HepG2 (cell line): Measurements from ENCODE around the gene NSFL1C. TPM values are rescaled to one million over a fixed set of nuclear protein-coding genes. Genes with fewer than 3 reads are reported as not detected.

Source experiments
- ATF7-NPFF ChIP-seq: sonication (generic); formaldehyde crosslinking; IDR thresholded peaks from 2 replicates; pipeline ENCODE4 v1.8.1; 2023; ENCODE audit warnings: mild to moderate bottlenecking, low read depth, missing genetic modification reagents, moderate library complexity
- CBX1 ChIP-seq: IDR thresholded peaks from one replicate; pipeline ENCODE4 v1.6.1; 2016; ENCODE audit warnings: antibody characterized with exemption, low read depth
- HNRNPUL1 ChIP-seq: fragments of 200-400 bp; formaldehyde crosslinking; IDR thresholded peaks from 2 replicates; pipeline ENCODE4 v1.6.1; 2017; ENCODE audit warnings: low read depth, mild to moderate bottlenecking, low read length, moderate library complexity
- MED1 ChIP-seq: sonication (generic); formaldehyde crosslinking; IDR thresholded peaks from 2 replicates; pipeline ENCODE4 v1.4.0; 2020; ENCODE audit warnings: missing genetic modification reagents
- MZF1 ChIP-seq: sonication (generic); formaldehyde crosslinking; IDR thresholded peaks from 2 replicates; pipeline ENCODE4 v1.8.1; 2023; ENCODE audit warnings: mild to moderate bottlenecking, missing genetic modification reagents, borderline replicate concordance
- NCOA1 ChIP-seq: sonication (generic); formaldehyde crosslinking; IDR thresholded peaks from 2 replicates; pipeline ENCODE4 v1.9.0; 2021; ENCODE audit warnings: missing genetic modification reagents
- NCOA5 ChIP-seq: sonication (generic); formaldehyde crosslinking; IDR thresholded peaks from 2 replicates; pipeline ENCODE4 v1.4.0; 2020; ENCODE audit warnings: missing genetic modification reagents
- NR1H2 ChIP-seq: sonication (generic); formaldehyde crosslinking; IDR thresholded peaks from 2 replicates; pipeline ENCODE4 v1.8.1; 2022; ENCODE audit warnings: low read depth, missing genetic modification reagents, borderline replicate concordance
- POGZ ChIP-seq: sonication (generic); formaldehyde crosslinking; IDR thresholded peaks from 2 replicates; pipeline ENCODE4 v1.4.0; 2020; ENCODE audit warnings: mild to moderate bottlenecking, missing genetic modification reagents
- SNRNP70 ChIP-seq: fragments of 200-400 bp; formaldehyde crosslinking; IDR thresholded peaks from 2 replicates; pipeline ENCODE4 v1.6.1; 2017; ENCODE audit warnings: mild to moderate bottlenecking, low read depth, low read length, moderate library complexity
- YY1 ChIP-seq: IDR thresholded peaks from 2 replicates; pipeline ENCODE4 v1.6.1; 2011; ENCODE audit warnings: low read length, low read depth, moderate library complexity, mild to moderate bottlenecking; ENCODE audit not compliant: insufficient read depth, insufficient replicate concordance
- ZFP36L1 ChIP-seq: sonication (generic); formaldehyde crosslinking; IDR thresholded peaks from 2 replicates; pipeline ENCODE4 v1.8.0; 2022; ENCODE audit warnings: mild to moderate bottlenecking, missing genetic modification reagents, moderate library complexity
- ZFY ChIP-seq: sonication (generic); formaldehyde crosslinking; IDR thresholded peaks from 2 replicates; pipeline ENCODE4 v1.4.0; 2020; ENCODE audit warnings: missing genetic modification reagents
- ZNF124 ChIP-seq: sonication (generic); formaldehyde crosslinking; IDR thresholded peaks from 2 replicates; pipeline ENCODE4 v1.4.0; 2020; ENCODE audit warnings: missing genetic modification reagents
- ZNF337 ChIP-seq: sonication (generic); formaldehyde crosslinking; IDR thresholded peaks from 2 replicates; pipeline ENCODE4 v1.5.1; 2020; ENCODE audit warnings: missing genetic modification reagents, low read depth, mild to moderate bottlenecking, borderline replicate concordance
- ZNF703 ChIP-seq: sonication (generic); formaldehyde crosslinking; IDR thresholded peaks from 2 replicates; pipeline ENCODE4 v1.5.1; 2020; ENCODE audit warnings: missing genetic modification reagents, mild to moderate bottlenecking, moderate library complexity, borderline replicate concordance
- ZNF761 ChIP-seq: sonication (generic); formaldehyde crosslinking; conservative IDR thresholded peaks from 2 replicates; pipeline ENCODE4 v1.4.0; 2020; ENCODE audit warnings: mild to moderate bottlenecking, missing genetic modification reagents
- polyA plus RNA-seq, 8 experiments: library from polyadenylated mRNA; depleted of rRNA in 3 of 8; stranded (reverse) in 7 of 8; unstranded in 1 of 8; fragments of >200 nt; fragmentation: Illumina TruSeq in 4 of 8; extraction: Trizol in 4 of 8; gene quantifications; 2 replicates each; pipeline versions ENCODE4 v1.2.1 to v1.2.3, GENCODE V29; 2011 to 2016; ENCODE audit warnings: low read depth in 4 of 8, missing spikeins in 1 of 8, mixed read lengths in 1 of 8; ENCODE audit not compliant: insufficient read depth in 1 of 8
- total RNA-seq, 5 experiments: library from RNA; depleted of rRNA; stranded (reverse); fragments of >200 nt; fragmentation: Illumina TruSeq; extraction: Trizol; gene quantifications; 2 replicates each; pipeline ENCODE4 v1.2.3, GENCODE V29; 2016; ENCODE audit warnings: low read depth in 1 of 5
- TF ChIP-seq, protein P1 (sequence below): sonication (generic); formaldehyde crosslinking; IDR thresholded peaks from 2 replicates; pipeline ENCODE4 v1.8.0; 2022; ENCODE audit warnings: mild to moderate bottlenecking, missing genetic modification reagents
- TF ChIP-seq, protein P2 (sequence below): sonication (generic); formaldehyde crosslinking; IDR thresholded peaks from 2 replicates; pipeline ENCODE4 v1.4.0; 2020; ENCODE audit warnings: mild to moderate bottlenecking, missing genetic modification reagents
- TF ChIP-seq, protein P3 (sequence below): sonication (generic); IDR thresholded peaks from 2 replicates; pipeline ENCODE4 v1.6.1; 2016; ENCODE audit warnings: low read depth, borderline replicate concordance
- TF ChIP-seq, protein P4 (sequence below): sonication (generic); formaldehyde crosslinking; IDR thresholded peaks from 2 replicates; pipeline ENCODE4 v1.4.0; 2020; ENCODE audit warnings: mild to moderate bottlenecking, missing genetic modification reagents
- TF ChIP-seq, protein P5 (sequence below): sonication (generic); formaldehyde crosslinking; IDR thresholded peaks from 2 replicates; pipeline ENCODE4 v1.8.1; 2023; ENCODE audit warnings: missing genetic modification reagents, mild to moderate bottlenecking, borderline replicate concordance
- TF ChIP-seq, protein P6 (sequence below): sonication (generic); formaldehyde crosslinking; IDR thresholded peaks from 2 replicates; pipeline ENCODE4 v1.4.0; 2020; ENCODE audit warnings: missing genetic modification reagents, mild to moderate bottlenecking, borderline replicate concordance

Gene NSFL1C
- total and polyA plus RNA-seq, 2 of the 13 experiments (the other 11 are each of a cell fraction or from before 2014, with no cell fraction given): 22.9 to 62.7 TPM

DNA sequence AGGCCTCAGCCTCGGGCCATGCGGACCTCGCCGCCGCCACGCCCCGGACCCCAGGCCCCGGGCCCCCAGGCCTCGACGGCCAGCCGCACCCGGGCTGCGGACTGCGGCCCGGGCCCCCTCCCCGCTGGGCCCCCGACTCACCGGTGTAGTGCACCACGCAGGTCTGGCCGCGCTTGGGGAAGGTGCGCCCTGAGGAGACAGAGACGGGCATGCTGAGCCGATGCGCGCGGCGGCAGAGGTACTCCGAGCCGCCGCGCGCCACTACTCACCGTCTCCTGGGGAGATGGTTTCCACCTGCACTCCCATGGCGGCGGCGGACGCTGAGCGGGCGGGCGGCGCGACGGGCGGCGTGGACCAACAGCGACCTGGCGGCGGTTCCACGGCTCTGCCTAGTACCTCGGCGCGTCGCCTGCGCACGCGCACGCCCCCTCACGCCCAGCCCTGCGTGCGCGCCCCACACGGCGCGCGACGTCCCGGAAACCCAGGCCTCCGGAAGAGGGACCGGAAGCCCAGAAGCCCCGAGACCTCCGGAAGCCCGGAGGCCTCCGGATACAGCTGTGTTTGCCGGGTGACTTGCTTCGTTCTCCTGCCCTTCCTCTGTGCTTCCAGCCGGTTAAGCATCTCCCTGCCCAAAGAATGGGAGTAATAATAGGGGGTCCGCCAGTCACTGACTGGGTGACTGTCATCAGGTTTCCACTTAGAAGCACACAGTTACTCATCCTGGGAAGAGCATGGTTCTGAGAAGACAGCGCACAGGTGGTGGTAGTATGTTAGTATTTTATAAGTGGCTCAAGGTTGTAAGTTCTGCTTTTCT is 73.7 kb downstream of the NSFL1C start, which contains the start of gene FKBP1A (continued):
- TF ChIP-seq, protein P1, sequence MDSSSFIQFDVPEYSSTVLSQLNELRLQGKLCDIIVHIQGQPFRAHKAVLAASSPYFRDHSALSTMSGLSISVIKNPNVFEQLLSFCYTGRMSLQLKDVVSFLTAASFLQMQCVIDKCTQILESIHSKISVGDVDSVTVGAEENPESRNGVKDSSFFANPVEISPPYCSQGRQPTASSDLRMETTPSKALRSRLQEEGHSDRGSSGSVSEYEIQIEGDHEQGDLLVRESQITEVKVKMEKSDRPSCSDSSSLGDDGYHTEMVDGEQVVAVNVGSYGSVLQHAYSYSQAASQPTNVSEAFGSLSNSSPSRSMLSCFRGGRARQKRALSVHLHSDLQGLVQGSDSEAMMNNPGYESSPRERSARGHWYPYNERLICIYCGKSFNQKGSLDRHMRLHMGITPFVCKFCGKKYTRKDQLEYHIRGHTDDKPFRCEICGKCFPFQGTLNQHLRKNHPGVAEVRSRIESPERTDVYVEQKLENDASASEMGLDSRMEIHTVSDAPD: no peak
- TF ChIP-seq MZF1 (no peak), HNRNPUL1 (0 out of 2 replicates have a peak, but pooled peaks have one; percentile 30), SNRNP70 (no peak), ZFP36L1 (CRISPR knock-in tag) (peak; percentile 67), ZNF124 (CRISPR knock-in tag) (peak; percentile 79; the same call in 1 of the 2 replicates), ZFY (CRISPR knock-in tag) (peak; percentile 90), ZNF703 (CRISPR knock-in tag) (no peak), POGZ (CRISPR knock-in tag) (peak; percentile 80), ZNF761 (peak; percentile 74; the same call in 1 of the 2 replicates), CBX1 (peak; percentile 93), NCOA5 (CRISPR knock-in tag) (no peak), NCOA1 (CRISPR knock-in tag) (0 out of 2 replicates have a peak, but pooled peaks have one; percentile 27), YY1 (peak; percentile 90), ATF7-NPFF (CRISPR knock-in tag) (peak; percentile 88), NR1H2 (CRISPR knock-in tag) (no peak), ZNF337 (CRISPR knock-in tag) (peak; percentile 87; the same call in 1 of the 2 replicates), MED1 (CRISPR knock-in tag) (peak; percentile 66)
- TF ChIP-seq, protein P2, sequence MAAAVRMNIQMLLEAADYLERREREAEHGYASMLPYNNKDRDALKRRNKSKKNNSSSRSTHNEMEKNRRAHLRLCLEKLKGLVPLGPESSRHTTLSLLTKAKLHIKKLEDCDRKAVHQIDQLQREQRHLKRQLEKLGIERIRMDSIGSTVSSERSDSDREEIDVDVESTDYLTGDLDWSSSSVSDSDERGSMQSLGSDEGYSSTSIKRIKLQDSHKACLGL: peak; percentile 90
- TF ChIP-seq, protein P3, sequence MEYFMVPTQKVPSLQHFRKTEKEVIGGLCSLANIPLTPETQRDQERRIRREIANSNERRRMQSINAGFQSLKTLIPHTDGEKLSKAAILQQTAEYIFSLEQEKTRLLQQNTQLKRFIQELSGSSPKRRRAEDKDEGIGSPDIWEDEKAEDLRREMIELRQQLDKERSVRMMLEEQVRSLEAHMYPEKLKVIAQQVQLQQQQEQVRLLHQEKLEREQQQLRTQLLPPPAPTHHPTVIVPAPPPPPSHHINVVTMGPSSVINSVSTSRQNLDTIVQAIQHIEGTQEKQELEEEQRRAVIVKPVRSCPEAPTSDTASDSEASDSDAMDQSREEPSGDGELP: peak; percentile 100
- TF ChIP-seq, protein P4, sequence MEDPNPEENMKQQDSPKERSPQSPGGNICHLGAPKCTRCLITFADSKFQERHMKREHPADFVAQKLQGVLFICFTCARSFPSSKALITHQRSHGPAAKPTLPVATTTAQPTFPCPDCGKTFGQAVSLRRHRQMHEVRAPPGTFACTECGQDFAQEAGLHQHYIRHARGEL (CRISPR knock-in tag): no peak; the same call in 1 of the 2 replicates
- TF ChIP-seq, protein P5, sequence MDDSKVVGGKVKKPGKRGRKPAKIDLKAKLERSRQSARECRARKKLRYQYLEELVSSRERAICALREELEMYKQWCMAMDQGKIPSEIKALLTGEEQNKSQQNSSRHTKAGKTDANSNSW (CRISPR knock-in tag): no peak
- TF ChIP-seq, protein P6, sequence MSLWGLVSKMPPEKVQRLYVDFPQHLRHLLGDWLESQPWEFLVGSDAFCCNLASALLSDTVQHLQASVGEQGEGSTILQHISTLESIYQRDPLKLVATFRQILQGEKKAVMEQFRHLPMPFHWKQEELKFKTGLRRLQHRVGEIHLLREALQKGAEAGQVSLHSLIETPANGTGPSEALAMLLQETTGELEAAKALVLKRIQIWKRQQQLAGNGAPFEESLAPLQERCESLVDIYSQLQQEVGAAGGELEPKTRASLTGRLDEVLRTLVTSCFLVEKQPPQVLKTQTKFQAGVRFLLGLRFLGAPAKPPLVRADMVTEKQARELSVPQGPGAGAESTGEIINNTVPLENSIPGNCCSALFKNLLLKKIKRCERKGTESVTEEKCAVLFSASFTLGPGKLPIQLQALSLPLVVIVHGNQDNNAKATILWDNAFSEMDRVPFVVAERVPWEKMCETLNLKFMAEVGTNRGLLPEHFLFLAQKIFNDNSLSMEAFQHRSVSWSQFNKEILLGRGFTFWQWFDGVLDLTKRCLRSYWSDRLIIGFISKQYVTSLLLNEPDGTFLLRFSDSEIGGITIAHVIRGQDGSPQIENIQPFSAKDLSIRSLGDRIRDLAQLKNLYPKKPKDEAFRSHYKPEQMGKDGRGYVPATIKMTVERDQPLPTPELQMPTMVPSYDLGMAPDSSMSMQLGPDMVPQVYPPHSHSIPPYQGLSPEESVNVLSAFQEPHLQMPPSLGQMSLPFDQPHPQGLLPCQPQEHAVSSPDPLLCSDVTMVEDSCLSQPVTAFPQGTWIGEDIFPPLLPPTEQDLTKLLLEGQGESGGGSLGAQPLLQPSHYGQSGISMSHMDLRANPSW (CRISPR knock-in tag): no peak
